H1 (cell line): ENCODE results near the gene HNF1B. TPM values are rescaled to one million over a fixed set of nuclear protein-coding genes. Genes with fewer than 3 reads are reported as not detected.

ENCODE experiments used
- CTCF ChIA-PET: fragments of 300-600 bp; sonication (Branson Sonifier 250); formaldehyde crosslinking; loops from one replicate; lab custom pipeline; 2021; ENCODE audit not compliant: partially characterized antibody; lab: Charles Lee
- POLR2A ChIA-PET: fragments of 300-600 bp; sonication (Branson Sonifier 250); formaldehyde crosslinking; loops from one replicate; lab custom pipeline; 2021; ENCODE audit warnings: inconsistent platforms; ENCODE audit not compliant: partially characterized antibody; lab: Charles Lee
- DNase-seq, 2 experiments: peaks; one replicate each; pipeline versions ENCODE4 v3.0.0 to v3.0.0-alpha.2; 2010 to 2022; ENCODE audit warnings: low spot score in 2 of 2, low read depth in 1 of 2, mixed read lengths in 1 of 2
- FAIRE-seq: peaks from 2 replicates; lab custom pipeline; 2011; peaks lifted over from hg19 to GRCh38; lab: Jason Lieb, UNC
- H2AFZ ChIP-seq: 2 replicates; pipeline ENCODE4 v1.8.1; 2012; ENCODE audit warnings: low read length, inconsistent platforms
- H2AK5ac ChIP-seq: 2 replicates; pipeline ENCODE4 v1.6.1; 2013; ENCODE audit warnings: low read depth, low read length
- H2BK120ac ChIP-seq: replicated peaks from 2 replicates; pipeline ENCODE3; 2013; ENCODE audit warnings: low read depth, low read length, inconsistent platforms
- H2BK12ac ChIP-seq: 2 replicates; pipeline ENCODE4 v1.6.1; 2013; ENCODE audit warnings: low read depth, low read length
- H2BK15ac ChIP-seq: 2 replicates; pipeline ENCODE4 v1.6.1; 2013; ENCODE audit warnings: low read length
- H2BK20ac ChIP-seq: 2 replicates; pipeline ENCODE4 v1.6.1; 2013; ENCODE audit warnings: low read length
- H2BK5ac ChIP-seq: 2 replicates; pipeline ENCODE4 v1.6.1; 2013; ENCODE audit warnings: low read depth, low read length
- H3K14ac ChIP-seq: 2 replicates; pipeline ENCODE4 v1.6.1; 2013; ENCODE audit warnings: inconsistent platforms; ENCODE audit not compliant: insufficient read length
- H3K18ac ChIP-seq: 2 replicates; pipeline ENCODE4 v1.6.1; 2013; ENCODE audit warnings: low read length; ENCODE audit errors: extremely low read depth
- H3K23ac ChIP-seq: 2 replicates; pipeline ENCODE4 v1.6.1; 2013; ENCODE audit warnings: inconsistent platforms; ENCODE audit not compliant: insufficient read length
- H3K23me2 ChIP-seq: 2 replicates; pipeline ENCODE4 v1.6.1; 2013; ENCODE audit warnings: low read depth, low read length
- H3K27ac ChIP-seq: 2 replicates; pipeline ENCODE4 v1.6.1; 2011; ENCODE audit warnings: low read depth, low read length, inconsistent platforms
- H3K27me3 ChIP-seq, 4 experiments: replicated peaks in 1 of 4; 1 replicate in 1 of 4; 2 replicates in 3 of 4; pipeline versions ENCODE4 v1.6.1 to v1.8.1; 2011 to 2013; ENCODE audit warnings: low read length in 3 of 4, mild to moderate bottlenecking in 3 of 4, inconsistent platforms in 2 of 4, mixed read lengths in 2 of 4, moderate library complexity in 1 of 4; ENCODE audit not compliant: control insufficient read depth in 3 of 4, insufficient read depth in 3 of 4; ENCODE audit errors: extremely low read depth in 1 of 4
- H3K36me3 ChIP-seq, 4 experiments: 2 replicates each; pipeline versions ENCODE4 v1.6.1 to v1.8.1; 2011 to 2013; ENCODE audit warnings: mild to moderate bottlenecking in 4 of 4, low read length in 3 of 4, moderate library complexity in 2 of 4, control low read depth in 1 of 4, inconsistent platforms in 1 of 4; ENCODE audit not compliant: insufficient read depth in 4 of 4, control insufficient read depth in 2 of 4
- H3K4ac ChIP-seq: replicated peaks from 2 replicates; pipeline ENCODE3; 2013; ENCODE audit warnings: low read length, low read depth, mixed read lengths, inconsistent platforms; ENCODE audit not compliant: insufficient read length
- H3K4me1 ChIP-seq, 4 experiments: replicated peaks in 1 of 4; 1 replicate in 1 of 4; 2 replicates in 3 of 4; pipeline versions ENCODE4 v1.6.1 to v1.8.1; 2011 to 2013; ENCODE audit warnings: low read length in 3 of 4, inconsistent platforms in 2 of 4, mixed read lengths in 1 of 4; ENCODE audit not compliant: insufficient read depth in 4 of 4, control insufficient read depth in 3 of 4
- H3K4me2 ChIP-seq, 2 experiments: 2 replicates each; pipeline versions ENCODE4 v1.6.1 to v1.8.1; 2011 to 2013; ENCODE audit warnings: low read depth in 2 of 2, low read length in 2 of 2, control low read depth in 1 of 2, inconsistent platforms in 1 of 2, mild to moderate bottlenecking in 1 of 2; ENCODE audit not compliant: insufficient read depth in 1 of 2
- H3K4me3 ChIP-seq, 4 experiments: fragments of 200-600, 300-600 bp in 1 of 4; sonication (generic), shearing (Covaris generic), sonication (Bioruptor Twin) in 1 of 4; 2 replicates each; pipeline versions ENCODE4 v1.5.1 to v1.8.1; 2011 to 2016; ENCODE audit warnings: low read length in 4 of 4, low read depth in 3 of 4, control low read depth in 2 of 4, inconsistent platforms in 2 of 4, mild to moderate bottlenecking in 2 of 4, mixed read lengths in 1 of 4, moderate library complexity in 1 of 4; ENCODE audit not compliant: insufficient read depth in 2 of 4; ENCODE audit errors: extremely low read depth in 1 of 4
- H3K56ac ChIP-seq: replicated peaks from 2 replicates; pipeline ENCODE3; 2013; ENCODE audit warnings: low read depth, mild to moderate bottlenecking, mixed read lengths, low read length, inconsistent platforms; ENCODE audit not compliant: insufficient read length
- H3K79me1 ChIP-seq: 2 replicates; pipeline ENCODE4 v1.6.1; 2013; ENCODE audit warnings: low read depth, low read length, control low read depth
- H3K79me2 ChIP-seq, 2 experiments: 2 replicates each; pipeline versions ENCODE4 v1.6.1 to v1.8.1; 2012 to 2013; ENCODE audit warnings: low read length in 2 of 2, mild to moderate bottlenecking in 2 of 2, inconsistent platforms in 1 of 2; ENCODE audit not compliant: insufficient read depth in 2 of 2, control insufficient read depth in 1 of 2
- H3K9ac ChIP-seq, 4 experiments: replicated peaks in 1 of 4; 1 replicate in 1 of 4; 2 replicates in 3 of 4; pipeline versions ENCODE4 v1.6.1 to v1.8.1; 2011 to 2013; ENCODE audit warnings: low read depth in 3 of 4, low read length in 3 of 4, control low read depth in 2 of 4, mild to moderate bottlenecking in 2 of 4, moderate library complexity in 2 of 4, inconsistent platforms in 1 of 4; ENCODE audit errors: extremely low read depth in 1 of 4
- H3K9me3 ChIP-seq, 2 experiments: 2 replicates each; pipeline versions ENCODE4 v1.6.1 to v1.8.1; 2012 to 2013; ENCODE audit warnings: mild to moderate bottlenecking in 2 of 2, moderate library complexity in 2 of 2, control low read depth in 1 of 2, inconsistent platforms in 1 of 2, low read depth in 1 of 2, low read length in 1 of 2, mixed read lengths in 1 of 2; ENCODE audit not compliant: insufficient read depth in 2 of 2
- H4K20me1 ChIP-seq, 2 experiments: replicated peaks in 1 of 2; 2 replicates each; pipeline versions ENCODE3 to v1.8.1; 2011 to 2013; ENCODE audit warnings: inconsistent platforms in 2 of 2, low read length in 2 of 2, mild to moderate bottlenecking in 1 of 2; ENCODE audit not compliant: insufficient read depth in 2 of 2, control insufficient read depth in 1 of 2
- H4K5ac ChIP-seq: 2 replicates; pipeline ENCODE4 v1.6.1; 2013; ENCODE audit warnings: low read length, low read depth, mixed read lengths, inconsistent platforms; ENCODE audit not compliant: insufficient read length
- H4K8ac ChIP-seq: 2 replicates; pipeline ENCODE4 v1.8.0; 2013; ENCODE audit warnings: mild to moderate bottlenecking, moderate library complexity, low read length, inconsistent platforms; ENCODE audit not compliant: insufficient read depth; ENCODE audit errors: extremely low read depth
- H4K91ac ChIP-seq: replicated peaks from 2 replicates; pipeline ENCODE3; 2013; ENCODE audit warnings: low read length, mixed read lengths, inconsistent platforms; ENCODE audit not compliant: insufficient read length
- MAX ChIP-seq: IDR thresholded peaks from 2 replicates; pipeline ENCODE4 v1.6.1; 2012; ENCODE audit warnings: inconsistent platforms
- SIN3A ChIP-seq, 2 experiments: IDR thresholded peaks in 1 of 2; conservative IDR thresholded peaks in 1 of 2; 2 replicates each; pipeline ENCODE4 v1.6.1; 2011 to 2012; ENCODE audit warnings: low read length in 2 of 2, improper control_type of control experiment in 1 of 2, low read depth in 1 of 2, mild to moderate bottlenecking in 1 of 2
- SIRT6 ChIP-seq: IDR thresholded peaks from one replicate; pipeline ENCODE4 v1.7.1; 2012; ENCODE audit warnings: low read length, inconsistent platforms
- SP2 ChIP-seq: IDR thresholded peaks from 2 replicates; pipeline ENCODE4 v1.6.1; 2012; ENCODE audit warnings: mild to moderate bottlenecking, low read length, inconsistent platforms
- TCF12 ChIP-seq: IDR thresholded peaks from 2 replicates; pipeline ENCODE4 v1.6.1; 2011; ENCODE audit warnings: low read depth, mild to moderate bottlenecking, low read length
- ZNF274 ChIP-seq: IDR thresholded peaks from 2 replicates; pipeline ENCODE4 v1.7.0; 2012; ENCODE audit warnings: low read length, borderline replicate concordance; ENCODE audit errors: extremely low read depth
- WGBS, 2 experiments: shearing (Covaris generic) in 1 of 2; methylation state at CpG; one replicate each; pipeline versions ENCODE4 v1.1.6 to v1.1.7; 2013 to 2015; ENCODE audit warnings: low lambda C conversion rate in 2 of 2, mixed read lengths in 2 of 2, inconsistent platforms in 1 of 2, low coverage in 1 of 2, missing lambda C conversion rate in 1 of 2; ENCODE audit not compliant: insufficient replicate concordance in 2 of 2, insufficient coverage in 1 of 2, insufficient read length in 1 of 2; ENCODE audit errors: extremely low coverage in 1 of 2, missing lambda C conversion rate in 1 of 2; 5-methylcytosine and 5-hydroxymethylcytosine counted together
- polyA plus RNA-seq, 7 experiments: library from polyadenylated mRNA; depleted of rRNA in 3 of 7; stranded (reverse) in 5 of 7; unstranded in 2 of 7; fragments of >200 nt in 5 of 7; fragments of 200-250 nt in 2 of 7; gene quantifications; 1 replicate in 5 of 7; 2 replicates in 1 of 7; 4 replicates in 1 of 7; pipeline versions ENCODE4 v1.2.1 to v1.2.3, GENCODE V29; 2011 to 2013; ENCODE audit warnings: missing spikeins in 2 of 7, mixed read lengths in 2 of 7
- total RNA-seq: library from RNA; stranded (reverse); fragmentation: NEBNext Ultra II Directional; extraction: Animal tissue kit (Norgen Biotek cat#: 25700); gene quantifications from 2 replicates; pipeline ENCODE4 v1.2.1, GENCODE V29; 2021

The HNF1B gene
- total and polyA plus RNA-seq, 2 of the 8 experiments (the other 6 are each of a cell fraction or from before 2014, with no cell fraction given) = 0.13 to 0.30 TPM

- Histone ChIP-seq H2BK12ac (no peak overlapping the region), H3K79me1 (no peaks in the 10 kb centered on the region), H3K4me3 (no peak overlapping the region), H2AK5ac (no peak overlapping the region), H3K4ac (no peak overlapping the region), H2AFZ (no peak overlapping the region), H3K27me3 (no peaks in the 10 kb centered on the region; a peak in 1 of 7 replicates), H3K23ac (no peak overlapping the region), H3K23me2 (no peaks in the 10 kb centered on the region), H2BK120ac (no peak overlapping the region), H3K79me2 (no peaks in the 10 kb centered on the region), H4K91ac (no peak overlapping the region), H3K27ac (no peak overlapping the region), H4K8ac (no peak overlapping the region), H3K56ac (no peak overlapping the region), H2BK20ac (no peak overlapping the region), H3K4me2 (no peak overlapping the region), H2BK15ac (no peak overlapping the region), H3K18ac (no peak overlapping the region), H3K4me1 (peaks cover 2 to 5% (median 2%) of the 10 kb centered on the region in 4 experiments; a peak in 5 of 7 replicates), H3K14ac (no peak overlapping the region), H4K5ac (no peak overlapping the region), H3K36me3 (no peaks in the 10 kb centered on the region), H3K9me3 (no peaks in the 10 kb centered on the region), H2BK5ac (no peak overlapping the region), H3K9ac (no peak overlapping the region), H4K20me1 (no peaks in the 10 kb centered on the region)
- CTCF ChIA-PET = interaction anchor here (0.5 to 1.8 kb wide), 6 partner anchors 11 to 66 kb away, joined by 3 to 6 read pairs (median 4); no protein-coding TSS in a partner anchor
- 86% methylated on average over 2 of the region's 2 CpGs; no CpG with 5 or more reads in 1 of the 2 experiments for WGBS, 2 experiments
- no peak for DNase-seq
- no peak for FAIRE-seq
- POLR2A ChIA-PET = no interaction called here
- no peak for TF ChIP-seq SIN3A (conservative IDR thresholded peaks at IDR 0.05 in 1 of 2, IDR thresholded peaks at IDR 0.05 in 1 of 2; ENCODE audit: low read depth in 1 of 2, low read length in 2 of 2)
- no peak for TF ChIP-seq SP2
- no peak for TF ChIP-seq TCF12
- TF ChIP-seq MAX = no peak
- no peak for TF ChIP-seq ZNF274
- no peak for TF ChIP-seq SIRT6
These were observed 38.4 kb downstream of the HNF1B start for GRCh38 chr17:37706446-37706845.
